GM18502 (cell line): Measurements from ENCODE around the gene MTHFD1L.

Experiments
- ATAC-seq: cut with Tn5 transposase; IDR thresholded peaks from one replicate; pipeline ENCODE4 v1.9.1; 2021; ENCODE audit warnings: mild to moderate bottlenecking; ENCODE audit not compliant: unreplicated experiment, poor library complexity

Gene MTHFD1L

GRCh38 chr6:151059612-151060095 is 194.2 kb downstream of the MTHFD1L start:
- ATAC-seq: no peak

GRCh38 chr6:151060096-151060765 is 194.7 kb downstream of the MTHFD1L start:
- ATAC-seq: no peak

- no peak for ATAC-seq
Measured at GRCh38 chr6:151060766-151061531, 195.4 kb downstream of the MTHFD1L start.

- no peak for ATAC-seq
Measured at GRCh38 chr6:151063352-151063751, 197.8 kb downstream of the MTHFD1L start.

GRCh38 chr6:151063842-151064647 is 198.5 kb downstream of the MTHFD1L start:
- ATAC-seq: no peak

- ATAC-seq: no peak
Measured at GRCh38 chr6:151065027-151065815, 199.7 kb downstream of the MTHFD1L start.

- no peak for ATAC-seq
Measured at GRCh38 chr6:151067684-151068596, 202.4 kb downstream of the MTHFD1L start.

GRCh38 chr6:151068761-151069312 is 203.3 kb downstream of the MTHFD1L start:
- no peak for ATAC-seq

GRCh38 chr6:151069641-151070040 is 204.1 kb downstream of the MTHFD1L start:
- ATAC-seq: no peak

- no peak for ATAC-seq
Measured at GRCh38 chr6:151070631-151071051, 205.1 kb downstream of the MTHFD1L start.

GRCh38 chr6:151071295-151071694 is 205.8 kb downstream of the MTHFD1L start:
- ATAC-seq: no peak

- no peak for ATAC-seq
Measured at GRCh38 chr6:151073146-151073545, 207.6 kb downstream of the MTHFD1L start.

GRCh38 chr6:151073701-151074100 is 208.2 kb downstream of the MTHFD1L start:
- ATAC-seq: no peak

GRCh38 chr6:151075005-151075404 is 209.5 kb downstream of the MTHFD1L start:
- no peak for ATAC-seq

GRCh38 chr6:151075527-151075926 is 210.0 kb downstream of the MTHFD1L start:
- ATAC-seq: no peak

GRCh38 chr6:151075930-151076555 is 210.5 kb downstream of the MTHFD1L start:
- ATAC-seq: no peak

- no peak for ATAC-seq
Measured at GRCh38 chr6:151078655-151079054, 213.2 kb downstream of the MTHFD1L start.

- no peak for ATAC-seq
Measured at GRCh38 chr6:151081656-151082055, 216.2 kb downstream of the MTHFD1L start.
